ENCODE data around the gene MAPKAP1.
A peak's percentile ranks its signal among the peaks of the same experiment; 100 is the strongest.

MAPKAP1 gene

GRCh38 chr9:125651576-125652232 lies 55.3 kb downstream of the MAPKAP1 start:
- intact Hi-C loops (cut with DNase I) = no loop called here
- DNase-seq = no peak

DNA sequence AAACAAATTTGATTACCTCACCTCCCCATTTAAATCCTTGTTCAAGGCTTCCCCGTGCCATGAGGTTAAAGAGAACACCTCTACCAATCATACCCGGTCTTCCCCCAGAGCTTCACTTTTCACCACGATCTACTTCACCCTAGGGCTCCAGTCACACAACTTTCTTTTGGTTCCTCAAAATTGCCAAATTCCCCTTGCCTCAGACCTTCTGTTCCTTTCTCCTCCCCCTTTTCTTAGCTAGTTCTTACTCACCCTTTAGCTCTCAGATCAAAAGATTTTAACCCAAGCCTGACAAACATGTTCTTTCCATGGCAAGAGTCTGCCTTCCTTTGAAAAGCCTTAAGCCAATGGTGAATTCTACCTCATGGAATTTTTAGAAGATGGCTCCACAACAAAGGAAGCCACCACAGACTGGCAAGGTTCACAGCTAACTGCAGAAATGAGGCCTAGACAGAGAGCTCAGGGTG lies 56.7 kb downstream of the MAPKAP1 start:
- DNase-seq = no peak
- intact Hi-C loops (cut with DNase I) = no loop called here

GRCh38 chr9:125649826-125650225 lies 57.2 kb downstream of the MAPKAP1 start:
- DNase-seq = no peak
- intact Hi-C loops (cut with DNase I) = no loop called here

- DNase-seq = peak in 2 of 42 donors; percentile 18 to 24
- intact Hi-C loops (cut with DNase I) = no loop called here
Observed at GRCh38 chr9:125649315-125649714, 57.7 kb downstream of the MAPKAP1 start.

DNA sequence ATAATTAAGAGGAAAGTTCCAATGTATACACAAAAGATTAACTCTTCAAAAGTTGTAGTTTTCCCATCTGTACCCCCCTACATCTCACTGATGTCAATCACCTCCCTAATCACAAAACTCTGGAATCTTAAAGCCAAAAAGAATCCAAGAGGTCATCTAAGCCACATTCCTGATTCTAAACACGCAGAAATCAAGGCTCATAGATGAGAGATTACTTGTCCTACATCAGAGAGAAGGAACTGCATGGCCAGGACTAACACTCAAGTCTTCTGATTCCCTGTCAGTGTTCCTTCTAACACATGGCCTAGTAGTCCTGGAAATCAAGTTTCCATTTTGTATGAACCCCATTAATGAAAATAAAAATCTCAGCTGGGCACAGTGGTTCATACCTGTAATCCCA lies 58.7 kb downstream of the MAPKAP1 start:
- no peak for DNase-seq
- intact Hi-C loops (cut with DNase I) = no loop called here

- intact Hi-C loops (cut with DNase I) = no loop called here
Observed at GRCh38 chr9:125646621-125647100, 60.3 kb downstream of the MAPKAP1 start.

GRCh38 chr9:125646217-125646616 lies 60.8 kb downstream of the MAPKAP1 start:
- intact Hi-C loops (cut with DNase I) = no loop called here
- DNase-seq = no peak

More at GRCh38 chr9:125646621-125647100, 60.3 kb downstream of the MAPKAP1 start:
- no peak for DNase-seq

DNA sequence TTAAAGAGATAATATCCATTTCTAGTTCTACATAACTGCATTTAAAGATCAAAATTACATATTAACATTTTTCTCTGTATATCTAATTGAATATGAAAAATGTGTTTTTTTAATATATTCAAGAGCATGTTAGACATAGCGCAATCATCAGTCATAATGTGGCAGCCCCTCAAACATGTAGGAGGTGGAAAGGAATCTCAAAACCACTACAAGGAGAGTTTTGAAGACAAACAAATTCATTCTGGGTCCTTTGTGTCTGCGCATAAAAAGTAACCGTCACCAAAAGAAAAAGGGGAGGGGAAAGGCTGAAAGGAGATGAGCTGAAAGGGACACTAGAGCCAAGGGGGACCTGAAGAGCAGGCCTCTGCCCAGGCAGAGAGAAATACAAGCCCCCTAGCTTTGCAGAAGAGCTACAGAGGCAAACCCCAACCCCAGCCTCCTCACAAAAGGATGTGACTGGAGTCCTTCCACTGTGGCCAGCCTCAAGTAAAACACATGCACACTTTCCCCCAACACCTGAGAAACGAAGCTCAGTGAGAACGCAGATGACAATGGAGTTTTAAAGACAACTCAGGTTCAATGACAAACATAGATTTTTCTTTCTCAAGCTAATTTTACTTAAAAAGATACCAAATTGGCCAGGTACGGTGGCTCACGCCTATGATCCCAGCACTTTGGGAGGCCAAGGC lies 62.0 kb downstream of the MAPKAP1 start:
- DNase-seq = no peak
- intact Hi-C loops (cut with DNase I) = no loop called here

DNA sequence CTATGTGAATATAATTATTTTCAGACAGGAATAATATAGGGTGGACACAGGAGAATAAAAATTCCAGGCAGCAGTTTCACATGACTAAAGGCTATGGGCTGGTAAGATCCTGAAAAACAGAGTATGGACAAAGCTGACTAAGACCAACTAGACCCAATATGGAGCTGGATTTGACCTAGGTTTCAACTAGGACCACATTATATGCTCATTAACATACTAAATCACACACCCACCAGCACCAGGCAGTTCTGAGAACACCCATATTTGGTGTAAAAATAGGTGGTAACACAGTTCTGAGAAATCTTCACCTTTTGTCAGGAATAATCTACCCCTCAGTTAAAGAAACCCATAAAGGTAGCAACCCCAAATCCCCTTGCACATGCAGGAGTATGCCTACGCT lies 64.7 kb downstream of the MAPKAP1 start:
- intact Hi-C loops (cut with DNase I) = no loop called here
- peak in 4 of 42 donors; percentile 7 to 56 (median 22) for DNase-seq

GRCh38 chr9:125639057-125639456 lies 68.0 kb downstream of the MAPKAP1 start:
- no peak for DNase-seq
- intact Hi-C loops (cut with DNase I) = no loop called here

- DNase-seq = peak in 1 of 42 donors; percentile 21
- intact Hi-C loops (cut with DNase I) = no loop called here
Observed at GRCh38 chr9:125638239-125639045, 68.6 kb downstream of the MAPKAP1 start.

GRCh38 chr9:125637241-125637640 lies 69.8 kb downstream of the MAPKAP1 start:
- no peak for DNase-seq
- intact Hi-C loops (cut with DNase I) = no loop called here

DNA sequence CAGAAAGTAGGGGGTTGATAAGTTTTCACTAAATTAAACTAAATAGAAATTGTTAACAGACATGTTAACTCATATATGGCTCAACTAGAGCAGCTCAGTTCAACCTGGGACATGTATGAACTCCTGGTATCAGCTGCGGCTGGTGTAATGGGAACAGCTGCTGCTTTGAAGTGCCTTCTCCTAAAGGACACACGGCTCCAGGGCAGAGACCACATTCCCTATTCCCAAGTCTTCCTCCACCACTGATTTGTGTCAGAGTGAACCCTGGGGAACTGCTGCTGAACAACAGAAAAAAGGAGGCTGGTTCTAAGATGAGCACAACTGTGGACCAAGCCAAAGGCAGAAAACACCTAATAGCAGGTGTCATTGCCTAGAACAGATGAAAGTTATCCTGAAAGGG lies 71.1 kb downstream of the MAPKAP1 start:
- DNase-seq = no peak
- intact Hi-C loops (cut with DNase I) = no loop called here

DNA sequence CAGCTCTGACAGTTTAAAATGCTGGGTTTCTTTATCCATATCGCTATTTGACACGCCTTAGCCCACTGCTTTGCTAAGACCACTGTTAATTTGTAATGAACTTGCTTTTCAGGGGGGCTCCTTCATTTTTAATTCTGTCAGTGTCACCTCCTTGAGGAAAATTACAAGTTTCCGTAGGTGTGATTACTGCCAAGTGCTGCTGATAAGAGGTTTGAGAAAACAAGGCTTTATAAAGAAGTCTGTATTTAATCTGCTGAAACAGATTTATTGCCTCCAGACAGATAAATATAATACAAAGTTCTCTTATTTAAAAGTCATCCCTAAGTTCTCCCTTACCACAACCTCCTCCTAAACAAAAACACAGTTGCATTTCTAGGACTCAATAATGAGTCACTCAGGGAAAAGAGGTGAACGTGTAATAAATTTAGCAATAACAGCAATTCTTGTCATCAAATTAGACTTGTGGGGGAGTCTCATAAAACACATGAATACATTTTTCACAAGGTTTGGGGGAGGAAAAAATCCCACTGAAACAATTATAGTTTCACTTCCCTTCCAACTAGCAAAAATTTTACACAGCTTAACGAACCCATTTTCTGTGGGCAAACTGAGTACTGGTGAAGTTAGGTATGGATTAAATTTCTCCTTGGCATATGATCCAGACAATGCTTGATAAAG lies 72.8 kb downstream of the MAPKAP1 start:
- intact Hi-C loops (cut with DNase I) = no loop called here
- DNase-seq = no peak

GRCh38 chr9:125633116-125633745 lies 73.8 kb downstream of the MAPKAP1 start:
- intact Hi-C loops (cut with DNase I) = no loop called here

DNA sequence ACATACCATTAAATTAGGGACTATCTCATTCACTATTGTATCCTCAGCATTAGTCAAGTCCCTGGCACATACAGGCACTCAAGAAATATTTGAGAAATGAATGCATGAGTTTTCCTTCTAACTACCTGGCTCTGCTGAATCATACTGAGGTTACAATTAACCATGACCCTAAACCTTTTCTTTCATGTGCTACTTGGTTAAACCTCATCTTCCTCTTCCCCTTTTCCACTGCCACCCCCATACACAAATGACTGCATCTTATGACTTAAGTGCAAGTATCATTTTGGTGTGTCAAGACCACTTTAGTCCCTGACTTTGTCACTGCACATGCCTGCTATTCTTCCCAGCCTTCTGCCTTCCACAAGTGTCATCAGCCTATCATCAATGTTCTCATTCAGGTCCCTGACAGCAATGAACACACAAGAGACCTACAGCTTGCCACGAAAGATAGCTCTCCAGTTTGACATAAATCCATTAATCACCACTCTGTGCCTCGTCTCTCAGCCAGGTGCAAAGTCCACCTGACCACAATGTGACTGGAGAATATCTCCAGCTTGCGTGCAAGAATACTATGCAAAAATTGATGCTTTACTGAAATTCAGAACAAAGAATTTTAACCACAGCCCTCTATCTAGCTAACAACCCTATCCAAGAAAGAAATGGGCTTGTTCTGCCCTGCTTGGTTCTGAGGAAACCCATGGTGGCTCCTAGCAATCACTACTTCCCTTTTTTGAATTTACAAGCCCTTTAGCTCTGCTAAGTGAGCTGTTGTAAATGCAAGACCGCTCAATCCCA lies 74.5 kb downstream of the MAPKAP1 start:
- no peak for DNase-seq

More at GRCh38 chr9:125633116-125633745, 73.8 kb downstream of the MAPKAP1 start:
- no peak for DNase-seq

GRCh38 chr9:125631391-125632085 lies 75.5 kb downstream of the MAPKAP1 start:
- DNase-seq = peak in 9 of 42 donors; percentile 15 to 62 (median 31)
- intact Hi-C loops (cut with DNase I) = no loop called here

More for the DNA sequence above, 74.5 kb downstream of the MAPKAP1 start:
- intact Hi-C loops (cut with DNase I) = no loop called here

Measured in head of caudate nucleus (tissue), 42 donors.